Measurements from ENCODE around the gene FCAR.

GRCh38 chr19:54923276-54923675 lies 49.2 kb downstream of the FCAR start:
- TF ChIP-seq CREB1 (IDR thresholded peaks at IDR 0.05; ENCODE audit: low read depth) (no peak), EGR1 (IDR thresholded peaks at IDR 0.05) (no peak), USF1 (IDR thresholded peaks at IDR 0.05) (no peak), REST (IDR thresholded peaks at IDR 0.05; ENCODE audit: low read depth) (no peak)
